ENCODE measurements around the gene PDCD6IP.
A peak's percentile ranks its signal among the peaks of the same experiment; 100 is the strongest.

Gene PDCD6IP

DNA sequence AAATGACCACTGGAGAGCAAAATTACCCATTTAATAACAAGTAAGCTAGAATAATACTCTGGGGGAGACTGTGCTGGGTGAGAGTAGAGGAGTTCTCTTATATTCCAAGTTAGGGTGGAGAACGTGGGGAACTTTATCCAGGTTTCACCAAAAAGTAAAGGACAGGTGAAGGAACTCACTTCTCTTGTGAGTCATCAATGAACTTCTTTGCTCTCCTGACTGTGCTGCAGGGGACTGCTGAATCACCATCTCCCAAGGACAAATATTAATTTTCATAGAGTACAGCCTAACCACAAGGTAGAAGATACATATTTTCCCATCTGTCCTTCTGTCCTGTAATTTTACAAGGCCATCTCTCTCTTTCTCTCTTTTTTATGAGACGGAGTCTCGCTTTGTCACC, 8.3 kb upstream of the PDCD6IP start:
- no peaks in the 10 kb centered on the region for H3K36me3 ChIP-seq (replicated peaks)
- in situ Hi-C loops (cut with HindIII; ENCODE audit: low pct_ligation_motif_present, low sequenced_read_pairs), result loop anchor here (25.0 kb wide), 1 partner anchor 153 kb away; no protein-coding TSS in a partner anchor
- TF ChIP-seq, protein P1, sequence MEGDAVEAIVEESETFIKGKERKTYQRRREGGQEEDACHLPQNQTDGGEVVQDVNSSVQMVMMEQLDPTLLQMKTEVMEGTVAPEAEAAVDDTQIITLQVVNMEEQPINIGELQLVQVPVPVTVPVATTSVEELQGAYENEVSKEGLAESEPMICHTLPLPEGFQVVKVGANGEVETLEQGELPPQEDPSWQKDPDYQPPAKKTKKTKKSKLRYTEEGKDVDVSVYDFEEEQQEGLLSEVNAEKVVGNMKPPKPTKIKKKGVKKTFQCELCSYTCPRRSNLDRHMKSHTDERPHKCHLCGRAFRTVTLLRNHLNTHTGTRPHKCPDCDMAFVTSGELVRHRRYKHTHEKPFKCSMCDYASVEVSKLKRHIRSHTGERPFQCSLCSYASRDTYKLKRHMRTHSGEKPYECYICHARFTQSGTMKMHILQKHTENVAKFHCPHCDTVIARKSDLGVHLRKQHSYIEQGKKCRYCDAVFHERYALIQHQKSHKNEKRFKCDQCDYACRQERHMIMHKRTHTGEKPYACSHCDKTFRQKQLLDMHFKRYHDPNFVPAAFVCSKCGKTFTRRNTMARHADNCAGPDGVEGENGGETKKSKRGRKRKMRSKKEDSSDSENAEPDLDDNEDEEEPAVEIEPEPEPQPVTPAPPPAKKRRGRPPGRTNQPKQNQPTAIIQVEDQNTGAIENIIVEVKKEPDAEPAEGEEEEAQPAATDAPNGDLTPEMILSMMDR (IDR thresholded peaks at IDR 0.05; ENCODE audit: low read depth, low read length, missing control alignments), result no peak

DNA sequence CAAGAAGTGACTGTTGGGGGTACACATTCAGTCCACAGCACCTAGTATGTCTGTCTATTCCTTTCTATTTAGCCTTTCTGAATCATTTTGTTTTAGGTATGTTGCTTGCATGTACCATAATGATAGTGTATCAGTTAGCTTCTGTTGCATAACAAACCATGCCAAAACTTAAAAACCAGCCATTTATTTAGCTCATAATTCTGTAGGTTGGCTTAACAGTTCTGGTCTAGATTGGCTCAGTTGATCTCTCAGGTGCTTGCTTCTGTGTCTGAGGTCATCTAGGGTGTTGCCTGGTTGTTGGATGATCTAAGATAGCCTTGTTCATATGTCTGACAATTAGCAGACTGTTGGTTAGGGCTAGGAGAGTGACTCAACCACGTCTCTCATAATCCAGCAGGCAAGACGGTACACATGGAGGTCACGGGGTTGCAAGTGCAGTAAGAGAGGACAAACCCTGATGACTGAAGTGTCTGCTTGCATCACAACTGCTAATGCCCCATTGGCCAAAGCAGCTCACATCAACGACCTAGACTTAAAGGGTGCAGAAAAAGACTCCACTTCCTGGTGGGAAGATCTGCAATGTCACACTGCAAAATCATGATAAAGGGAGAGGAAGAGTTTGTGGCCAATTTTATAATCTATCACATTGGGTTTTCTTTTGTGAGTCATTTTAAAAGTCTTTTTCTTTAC, 6.8 kb upstream of the PDCD6IP start:
- Histone ChIP-seq H3K27ac (no peak overlapping the region), H3K36me3 (replicated peaks) (no peaks in the 10 kb centered on the region), H3K4me3 (ENCODE audit: low read depth, low read length) (no peak overlapping the region), H3K27me3 (replicated peaks) (no peaks in the 10 kb centered on the region)
- DNase-seq, result peak; percentile 43
- TF ChIP-seq, protein P1 (IDR thresholded peaks at IDR 0.05; ENCODE audit: low read depth, low read length, missing control alignments), result no peak
- in situ Hi-C loops (cut with HindIII; ENCODE audit: low pct_ligation_motif_present, low sequenced_read_pairs), result loop anchor here (25.0 kb wide), 1 partner anchor 154 kb away; no protein-coding TSS in a partner anchor

More for the DNA sequence above, 8.3 kb upstream of the PDCD6IP start:
- DNase-seq, result no peak
- Histone ChIP-seq H3K27me3 (replicated peaks) (no peaks in the 10 kb centered on the region), H3K4me3 (ENCODE audit: low read depth, low read length) (no peak overlapping the region), H3K27ac (no peak overlapping the region)

GRCh38 chr3:33792167-33792892, 6.1 kb upstream of the PDCD6IP start:
- Histone ChIP-seq H3K4me3 (ENCODE audit: low read depth, low read length) (no peak overlapping the region), H3K27ac (no peak overlapping the region), H3K36me3 (replicated peaks) (no peaks in the 10 kb centered on the region), H3K27me3 (replicated peaks) (no peaks in the 10 kb centered on the region)
- no peak for DNase-seq
- TF ChIP-seq, protein P1 (IDR thresholded peaks at IDR 0.05; ENCODE audit: low read depth, low read length, missing control alignments), result no peak
- in situ Hi-C loops (cut with HindIII; ENCODE audit: low pct_ligation_motif_present, low sequenced_read_pairs), result loop anchor here (25.0 kb wide), 1 partner anchor 155 kb away; no protein-coding TSS in a partner anchor

DNA sequence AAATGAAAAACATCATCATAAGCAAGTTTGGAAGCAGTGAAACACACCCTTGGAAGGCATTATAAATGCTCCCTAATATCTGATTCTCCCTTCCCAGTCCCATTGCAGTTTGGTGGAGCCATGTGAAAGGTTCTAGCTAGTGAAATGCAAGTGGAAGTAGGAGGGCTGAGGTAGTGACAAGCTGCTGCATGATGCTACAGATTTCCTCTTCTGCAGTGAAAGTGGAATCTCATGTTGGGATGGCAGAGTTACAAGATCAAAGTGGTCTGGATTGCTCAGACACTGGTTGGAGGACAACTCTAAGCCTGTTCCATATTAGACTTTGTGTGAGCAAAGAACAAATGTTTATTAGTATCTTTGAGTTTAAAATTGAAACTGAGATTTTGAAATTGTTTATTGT, 3.3 kb upstream of the PDCD6IP start:
- Histone ChIP-seq H3K4me3 (ENCODE audit: low read depth, low read length) (no peak overlapping the region), H3K36me3 (replicated peaks) (no peaks in the 10 kb centered on the region), H3K27ac (no peak overlapping the region), H3K27me3 (replicated peaks) (no peaks in the 10 kb centered on the region)
- DNase-seq, result no peak
- TF ChIP-seq, protein P1 (IDR thresholded peaks at IDR 0.05; ENCODE audit: low read depth, low read length, missing control alignments), result no peak
- in situ Hi-C loops (cut with HindIII; ENCODE audit: low pct_ligation_motif_present, low sequenced_read_pairs), result loop anchor here (25.0 kb wide), 1 partner anchor 158 kb away; no protein-coding TSS in a partner anchor

DNA sequence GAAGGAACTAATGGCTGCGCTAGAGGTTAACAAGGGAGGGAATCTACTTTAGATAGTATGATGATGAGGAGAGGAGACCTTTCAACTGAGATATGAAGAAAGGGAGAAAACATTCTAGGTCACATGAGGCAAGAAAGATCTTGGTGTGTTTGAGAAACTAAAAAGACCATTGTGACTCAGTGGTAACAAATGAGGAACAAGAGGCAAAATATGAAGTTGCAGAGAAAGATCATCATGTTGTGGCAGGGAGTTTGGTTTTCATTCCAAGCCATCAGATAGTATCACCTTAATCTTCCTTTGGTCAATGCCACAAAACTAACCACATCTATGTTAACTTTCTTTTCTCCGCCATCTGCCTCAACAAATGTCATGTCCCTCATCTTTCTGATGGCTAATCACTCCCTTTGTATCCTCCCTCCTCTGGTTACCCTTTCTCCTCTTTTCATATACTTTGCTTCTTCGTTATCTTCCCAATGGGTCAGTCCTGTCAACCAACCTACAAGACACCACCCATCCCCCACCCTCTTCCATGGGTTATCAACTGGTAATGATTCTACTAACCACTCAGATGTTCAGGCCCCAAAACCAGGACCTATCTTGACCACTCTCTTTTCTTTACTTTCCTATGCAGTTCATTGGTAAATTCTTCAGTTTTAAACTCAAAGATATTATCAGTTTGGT, 2.4 kb upstream of the PDCD6IP start:
- no peak overlapping the region for H3K27ac ChIP-seq
- TF ChIP-seq, protein P1 (IDR thresholded peaks at IDR 0.05; ENCODE audit: low read depth, low read length, missing control alignments), result no peak
- H3K4me3 ChIP-seq (ENCODE audit: low read depth, low read length), result no peak overlapping the region
- no peaks in the 10 kb centered on the region for H3K27me3 ChIP-seq (replicated peaks)
- H3K36me3 ChIP-seq (replicated peaks), result no peaks in the 10 kb centered on the region
- no peak for DNase-seq
- in situ Hi-C loops (cut with HindIII; ENCODE audit: low pct_ligation_motif_present, low sequenced_read_pairs), result loop anchor here (25.0 kb wide), 1 partner anchor 159 kb away; no protein-coding TSS in a partner anchor

Data from brain microvascular endothelial cell (primary cell).